ENCODE results near the gene HSPB2.

DNA sequence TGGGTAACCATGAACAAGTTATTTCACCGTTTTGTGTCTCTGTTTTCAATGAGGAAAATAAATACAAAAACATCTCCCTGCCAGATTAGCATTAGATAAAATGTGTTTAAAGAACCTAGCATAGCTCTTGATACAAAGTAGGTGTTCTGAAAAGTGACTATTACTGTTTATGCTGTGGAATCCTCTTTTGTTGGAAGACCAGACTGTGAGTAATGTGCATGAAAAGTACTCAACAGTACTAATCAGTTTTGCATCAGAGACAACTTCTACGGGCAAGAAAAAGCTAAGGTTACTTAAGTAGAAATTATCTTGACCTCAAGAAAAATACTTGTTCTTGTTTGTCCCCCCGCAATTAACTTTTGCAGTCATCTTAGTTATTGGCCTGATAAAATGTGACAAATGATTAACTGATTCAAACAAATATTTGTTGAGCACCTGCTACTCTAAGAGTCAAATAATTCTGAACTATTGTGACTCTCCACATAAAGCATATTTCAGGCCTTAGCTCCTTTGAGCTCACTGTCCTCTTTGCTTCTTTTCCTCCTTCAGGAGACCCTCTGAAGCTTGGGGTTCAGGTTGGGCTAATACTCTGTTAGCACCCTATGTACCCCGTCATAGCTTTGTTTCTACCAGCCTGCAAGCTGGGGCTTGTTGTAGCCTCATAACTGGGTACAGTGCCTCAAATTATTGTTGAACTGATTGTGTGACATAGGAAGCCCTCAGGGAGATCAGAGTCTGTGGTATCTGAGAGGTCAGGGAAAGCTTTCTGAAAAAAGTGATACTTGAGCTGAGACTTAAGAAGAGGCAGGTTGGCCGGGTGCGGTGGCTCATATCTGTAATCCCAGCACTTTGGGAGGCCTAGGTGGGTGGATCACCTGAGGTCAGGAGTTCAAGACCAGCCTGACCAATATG, 49.1 kb downstream of the HSPB2 start:
- TF ChIP-seq, protein P1, sequence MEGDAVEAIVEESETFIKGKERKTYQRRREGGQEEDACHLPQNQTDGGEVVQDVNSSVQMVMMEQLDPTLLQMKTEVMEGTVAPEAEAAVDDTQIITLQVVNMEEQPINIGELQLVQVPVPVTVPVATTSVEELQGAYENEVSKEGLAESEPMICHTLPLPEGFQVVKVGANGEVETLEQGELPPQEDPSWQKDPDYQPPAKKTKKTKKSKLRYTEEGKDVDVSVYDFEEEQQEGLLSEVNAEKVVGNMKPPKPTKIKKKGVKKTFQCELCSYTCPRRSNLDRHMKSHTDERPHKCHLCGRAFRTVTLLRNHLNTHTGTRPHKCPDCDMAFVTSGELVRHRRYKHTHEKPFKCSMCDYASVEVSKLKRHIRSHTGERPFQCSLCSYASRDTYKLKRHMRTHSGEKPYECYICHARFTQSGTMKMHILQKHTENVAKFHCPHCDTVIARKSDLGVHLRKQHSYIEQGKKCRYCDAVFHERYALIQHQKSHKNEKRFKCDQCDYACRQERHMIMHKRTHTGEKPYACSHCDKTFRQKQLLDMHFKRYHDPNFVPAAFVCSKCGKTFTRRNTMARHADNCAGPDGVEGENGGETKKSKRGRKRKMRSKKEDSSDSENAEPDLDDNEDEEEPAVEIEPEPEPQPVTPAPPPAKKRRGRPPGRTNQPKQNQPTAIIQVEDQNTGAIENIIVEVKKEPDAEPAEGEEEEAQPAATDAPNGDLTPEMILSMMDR (IDR thresholded peaks at IDR 0.05): no peak
- TF ChIP-seq POLR2A (IDR thresholded peaks at IDR 0.05): no peak

Data from lower leg skin (tissue), 3 donors.